Endodermal cell (in vitro differentiated cells): Measurements from ENCODE around the gene KATNB1. TPM values are rescaled to one million over a fixed set of nuclear protein-coding genes. Genes with fewer than 3 reads are reported as not detected.

Experiments
- DNase-seq: peaks from one replicate; pipeline ENCODE4 v3.0.0-alpha.2; 2017
- H3K27ac ChIP-seq: 2 replicates; pipeline ENCODE4 v1.5.1; 2013; ENCODE audit warnings: mild to moderate bottlenecking, low read depth, low read length, moderate library complexity
- H3K27me3 ChIP-seq: 2 replicates; pipeline ENCODE4 v1.6.1; 2013; ENCODE audit warnings: mild to moderate bottlenecking, low read length, moderate library complexity; ENCODE audit not compliant: insufficient read depth, control insufficient read depth, poor library complexity, severe bottlenecking
- H3K36me3 ChIP-seq: 2 replicates; pipeline ENCODE4 v1.7.0; 2013; ENCODE audit warnings: mild to moderate bottlenecking, low read length, moderate library complexity; ENCODE audit not compliant: control insufficient read depth, insufficient read depth
- H3K4me1 ChIP-seq: one replicate; pipeline ENCODE4 v1.7.0; 2013; ENCODE audit warnings: low read length; ENCODE audit not compliant: control insufficient read depth, insufficient read depth
- H3K4me3 ChIP-seq: 2 replicates; pipeline ENCODE4 v1.5.1; 2013; ENCODE audit warnings: mild to moderate bottlenecking, low read length, moderate library complexity
- H3K9ac ChIP-seq: 2 replicates; pipeline ENCODE4 v1.6.1; 2013; ENCODE audit warnings: mild to moderate bottlenecking, low read length, moderate library complexity; ENCODE audit not compliant: poor library complexity, severe bottlenecking; ENCODE audit errors: extremely low read depth
- H3K9me3 ChIP-seq: 2 replicates; pipeline ENCODE4 v1.6.1; 2013; ENCODE audit warnings: mild to moderate bottlenecking, low read length, moderate library complexity; ENCODE audit not compliant: control insufficient read depth
- H3K27ac Mint-ChIP-seq: 2 replicates; pipeline ENCODE4 v1.8.0; 2020; ENCODE audit warnings: mixed read lengths
- H3K27me3 Mint-ChIP-seq: 2 replicates; pipeline ENCODE4 v1.8.0; 2021; ENCODE audit warnings: mild to moderate bottlenecking, mixed read lengths; ENCODE audit not compliant: insufficient read depth
- H3K36me3 Mint-ChIP-seq: 2 replicates; pipeline ENCODE4 v1.8.0; 2020; ENCODE audit warnings: low read depth, mixed read lengths
- H3K4me1 Mint-ChIP-seq: 2 replicates; pipeline ENCODE4 v1.8.0; 2020; ENCODE audit warnings: mixed read lengths
- H3K4me3 Mint-ChIP-seq: 2 replicates; pipeline ENCODE4 v1.8.0; 2020; ENCODE audit warnings: mild to moderate bottlenecking, moderate library complexity, mixed read lengths
- H3K9me3 Mint-ChIP-seq: 2 replicates; pipeline ENCODE4 v1.8.0; 2020; ENCODE audit warnings: mild to moderate bottlenecking, mixed read lengths
- CTCF ChIP-seq: fragments of 200-600 bp; sonication (generic); conservative IDR thresholded peaks from 2 replicates; pipeline ENCODE4 v1.5.0; 2021; ENCODE audit warnings: antibody characterized with exemption, mild to moderate bottlenecking
- WGBS, 2 experiments: methylation state at CpG; one replicate each; pipeline versions ENCODE4 v1.1.5 to v1.1.7; 2013; ENCODE audit warnings: missing lambda C conversion rate in 2 of 2, mixed read lengths in 1 of 2; ENCODE audit not compliant: insufficient coverage in 1 of 2, insufficient read length in 1 of 2; 5-methylcytosine and 5-hydroxymethylcytosine counted together
- total RNA-seq, 2 donors: library from RNA; stranded (reverse); fragmentation: NEBNext Ultra II Directional in 1 of 2; extraction: Animal tissue kit (Norgen Biotek cat#: 25700) in 1 of 2; gene quantifications; 2 replicates in 1 of 2; 3 replicates in 1 of 2; pipeline ENCODE4 v1.2.1, GENCODE V29; 2021

KATNB1 gene
- total RNA-seq, 2 donors from 2014 or later: 26.1 to 32.4 TPM

GRCh38 chr16:57751539-57752202 lies 16.1 kb downstream of the KATNB1 start:
- Mint-ChIP-seq H3K4me1 (no peaks in the 10 kb centered on the region), H3K36me3 (peaks cover 18% of the 10 kb centered on the region), H3K27me3 (no peaks in the 10 kb centered on the region), H3K9me3 (no peaks in the 10 kb centered on the region), H3K4me3 (no peak overlapping the region), H3K27ac (no peak overlapping the region)
- TF ChIP-seq CTCF: no peak
- Histone ChIP-seq H3K4me1 (no peaks in the 10 kb centered on the region), H3K9me3 (no peaks in the 10 kb centered on the region), H3K27me3 (no peaks in the 10 kb centered on the region), H3K27ac (no peak overlapping the region), H3K4me3 (no peak overlapping the region), H3K9ac (no peak overlapping the region), H3K36me3 (peaks cover 5% of the 10 kb centered on the region)
- WGBS, 2 experiments: 91 to 95% methylated on average over 12 to 26 of the region's 26 CpGs
- no peak for DNase-seq

DNA sequence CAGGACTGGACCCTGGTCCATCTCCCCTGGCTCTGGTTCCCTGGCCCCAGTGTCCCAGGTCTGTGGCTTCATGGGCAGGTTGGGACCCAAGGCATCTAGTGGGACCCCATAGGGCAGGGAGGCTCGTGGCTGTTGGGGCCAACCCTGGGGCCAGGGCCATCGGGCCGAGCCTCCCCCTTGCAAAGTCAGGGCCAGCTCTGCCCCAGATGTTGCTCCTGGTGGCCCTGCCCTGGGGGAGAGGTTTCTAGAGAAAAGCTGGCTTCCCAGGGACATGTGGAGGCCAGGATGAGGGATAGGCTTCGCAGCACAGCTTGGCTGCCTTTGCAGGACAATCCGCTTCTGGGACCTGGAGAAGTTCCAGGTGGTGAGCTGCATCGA lies 16.6 kb downstream of the KATNB1 start:
- no peaks in the 10 kb centered on the region for H3K4me1 ChIP-seq
- H3K27me3 Mint-ChIP-seq: no peaks in the 10 kb centered on the region
- peaks cover 5% of the 10 kb centered on the region for H3K36me3 ChIP-seq
- H3K27ac ChIP-seq: no peak overlapping the region
- no peak overlapping the region for H3K27ac Mint-ChIP-seq
- H3K4me1 Mint-ChIP-seq: no peaks in the 10 kb centered on the region
- H3K36me3 Mint-ChIP-seq: peaks cover 18% of the 10 kb centered on the region
- no peak for TF ChIP-seq CTCF
- H3K27me3 ChIP-seq: no peaks in the 10 kb centered on the region
- no peak overlapping the region for H3K4me3 ChIP-seq
- no peak overlapping the region for H3K9ac ChIP-seq
- 93 to 100% methylated on average over 2 to 6 of the region's 6 CpGs for WGBS, 2 experiments
- no peaks in the 10 kb centered on the region for H3K9me3 ChIP-seq
- H3K4me3 Mint-ChIP-seq: no peak overlapping the region
- H3K9me3 Mint-ChIP-seq: no peaks in the 10 kb centered on the region
- no peak for DNase-seq

DNA sequence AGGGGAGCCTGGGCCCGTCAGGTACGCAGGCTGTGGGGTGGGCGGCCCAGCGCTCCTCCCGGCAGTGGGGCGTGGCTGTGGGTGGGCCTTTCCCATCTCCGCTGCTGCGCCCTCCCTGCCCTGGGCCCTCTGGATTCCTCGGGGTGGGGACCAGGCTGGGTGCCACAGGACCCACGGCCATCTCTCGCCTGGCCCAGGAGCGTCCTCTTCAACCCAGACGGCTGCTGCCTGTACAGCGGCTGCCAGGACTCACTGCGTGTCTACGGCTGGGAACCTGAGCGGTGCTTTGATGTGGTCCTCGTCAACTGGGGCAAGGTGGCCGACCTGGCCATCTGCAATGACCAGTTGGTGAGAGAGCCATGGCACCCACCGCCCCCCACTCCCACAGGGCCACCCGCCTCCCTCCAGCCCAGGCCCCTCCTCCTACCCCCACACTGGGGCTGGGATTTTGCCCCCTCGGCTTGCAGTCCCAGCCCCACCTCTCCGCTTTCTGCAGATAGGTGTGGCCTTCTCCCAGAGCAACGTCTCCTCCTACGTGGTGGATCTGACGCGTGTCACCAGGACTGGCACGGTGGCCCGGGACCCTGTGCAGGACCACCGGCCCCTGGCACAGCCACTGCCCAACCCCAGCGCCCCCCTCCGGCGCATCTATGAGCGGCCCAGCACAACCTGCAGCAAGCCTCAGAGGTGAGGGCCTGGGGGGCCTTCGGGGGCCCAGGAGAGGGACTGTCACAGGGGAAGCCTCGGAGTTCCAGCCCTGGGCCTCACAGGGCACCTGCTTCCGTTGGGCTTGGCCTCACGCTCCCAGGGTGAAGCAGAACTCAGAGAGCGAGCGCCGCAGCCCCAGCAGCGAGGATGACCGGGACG lies 17.2 kb downstream of the KATNB1 start:
- Mint-ChIP-seq H3K27ac (no peak overlapping the region), H3K4me3 (no peak overlapping the region), H3K9me3 (no peaks in the 10 kb centered on the region), H3K4me1 (no peaks in the 10 kb centered on the region), H3K27me3 (no peaks in the 10 kb centered on the region), H3K36me3 (peaks cover 18% of the 10 kb centered on the region)
- no peaks in the 10 kb centered on the region for H3K27me3 ChIP-seq
- H3K4me1 ChIP-seq: no peaks in the 10 kb centered on the region
- TF ChIP-seq CTCF: no peak
- H3K9ac ChIP-seq: no peak overlapping the region
- peaks cover 8% of the 10 kb centered on the region for H3K36me3 ChIP-seq
- WGBS, 2 experiments: 91 to 92% methylated on average over 24 to 44 of the region's 44 CpGs
- DNase-seq: no peak
- no peak overlapping the region for H3K27ac ChIP-seq
- no peaks in the 10 kb centered on the region for H3K9me3 ChIP-seq
- H3K4me3 ChIP-seq: no peak overlapping the region
